ENCODE results near the gene BIVM.

DNA sequence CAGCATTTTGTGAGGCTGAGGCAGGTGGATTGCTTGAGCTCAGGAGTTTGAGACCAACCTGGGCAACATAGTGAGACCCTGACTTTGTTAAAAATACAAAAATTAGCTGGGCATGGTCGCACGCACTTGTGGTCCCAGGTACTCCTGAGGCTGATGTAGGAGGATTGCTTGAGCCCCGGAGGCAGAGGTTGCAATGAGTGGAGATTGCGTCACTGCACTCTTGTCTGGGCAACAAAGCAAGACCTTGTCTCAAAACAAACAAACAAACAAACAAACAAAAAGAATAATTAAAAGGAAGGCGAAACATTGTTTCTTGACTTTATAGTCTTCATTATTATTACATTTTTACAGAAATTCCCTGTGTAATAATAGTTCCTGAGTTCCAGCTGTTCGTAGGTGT is 15.9 kb downstream of the BIVM start:
- TF ChIP-seq CTCF (conservative IDR thresholded peaks at IDR 0.05; ENCODE audit: low read depth in 2 of 2), result no peak
- TF ChIP-seq POLR2AphosphoS5 (IDR thresholded peaks at IDR 0.05; ENCODE audit: low read depth), result no peak
- TF ChIP-seq EZH2phosphoT487 (IDR thresholded peaks at IDR 0.05; ENCODE audit: unreplicated experiment), result no peak
- no peak for TF ChIP-seq ZNF114 (CRISPR knock-in tag; IDR thresholded peaks at IDR 0.05)
